NCI-H2107 treated with DMSO at 0.1 percent for 48 hours (cell line): ENCODE data around the gene ABITRAM.

Source experiments
- DNase-seq: peaks from one replicate; lab custom pipeline; 2025; ENCODE audit not compliant: unreplicated experiment; lab: John Stamatoyannopoulos, UW

Gene ABITRAM

DNA sequence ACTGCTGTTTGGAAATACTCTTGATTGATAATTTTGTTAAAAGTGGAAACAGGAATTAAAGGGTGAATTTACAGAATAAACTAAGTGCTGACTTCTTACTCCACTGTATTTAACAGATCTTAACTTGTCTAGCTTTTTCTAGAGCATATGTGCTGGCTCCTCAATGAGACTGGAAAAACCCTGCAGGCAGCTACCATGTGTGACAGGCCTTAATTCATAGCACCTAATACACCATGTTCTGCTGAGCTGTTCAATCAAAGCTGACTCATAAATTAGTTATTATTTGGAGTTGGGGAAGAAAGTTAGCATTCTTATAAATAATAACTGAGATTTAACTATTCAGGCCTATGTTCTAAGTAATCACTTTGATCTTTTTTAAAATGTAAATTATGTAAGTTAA lies 49.7 kb downstream of the ABITRAM start:
- DNase-seq, result no peak
